ENCODE measurements around the gene GAS2. TPM values are rescaled to one million over a fixed set of nuclear protein-coding genes. Genes with fewer than 3 reads are reported as not detected.

GAS2 gene
- total and polyA plus RNA-seq, 2 of the 4 experiments (the other 2 are of a cell fraction): 0.51 to 0.90 TPM

- Histone ChIP-seq H3K4me2 (ENCODE audit: low read depth, low read length) (no peak overlapping the region), H3K9me1 (ENCODE audit: insufficient read depth, low read length) (no peaks in the 10 kb centered on the region), H3K9me3 (ENCODE audit: control insufficient read depth, insufficient read depth, low read length) (no peaks in the 10 kb centered on the region), H2AK9ac (replicated peaks; ENCODE audit: low read depth, low read length, poor library complexity) (no peak overlapping the region), H3K27me3 (ENCODE audit: control insufficient read depth, insufficient read depth, low read length) (no peaks in the 10 kb centered on the region; the same call in 1 of the 2 replicates), H2BK20ac (ENCODE audit: low read depth, low read length) (no peak overlapping the region), H3K9ac (ENCODE audit: low read depth, low read length) (no peak overlapping the region), H3K79me1 (ENCODE audit: low read depth in 1 of 2, low read length in 2 of 2) (no peaks in the 10 kb centered on the region), H4K5ac (ENCODE audit: low read depth, low read length) (no peak overlapping the region), H3K36me3 (ENCODE audit: control insufficient read depth, insufficient read depth, low read length) (no peaks in the 10 kb centered on the region), H4K20me1 (ENCODE audit: insufficient read depth, low read length) (no peaks in the 10 kb centered on the region), H3K23ac (ENCODE audit: low read depth, low read length) (no peak overlapping the region), H3K4ac (ENCODE audit: low read depth, low read length) (no peak overlapping the region), H2BK5ac (ENCODE audit: low read depth, low read length, poor library complexity, severe bottlenecking) (no peak overlapping the region), H3K4me1 (ENCODE audit: control insufficient read depth, insufficient read depth, low read length) (no peaks in the 10 kb centered on the region), H3K14ac (replicated peaks; ENCODE audit: low read depth, low read length) (no peak overlapping the region), H3K27ac (ENCODE audit: insufficient read depth, low read length) (no peak overlapping the region), H2BK15ac (ENCODE audit: low read depth, low read length) (no peak overlapping the region), H3K56ac (ENCODE audit: extremely low read depth, insufficient read depth, low read length) (no peak overlapping the region), H4K91ac (ENCODE audit: insufficient read depth, low read depth, low read length) (no peak overlapping the region), H3K4me3 (ENCODE audit: insufficient read depth, low read depth, low read length) (no peak overlapping the region), H2BK120ac (ENCODE audit: low read depth, low read length) (no peak overlapping the region), H2AFZ (replicated peaks; ENCODE audit: low read length, poor library complexity) (no peak overlapping the region), H2AK5ac (ENCODE audit: low read depth, low read length) (no peak overlapping the region), H4K8ac (ENCODE audit: low read depth in 2 of 2, low read length in 2 of 2) (no peak overlapping the region), H3K18ac (ENCODE audit: low read depth, low read length) (no peak overlapping the region)
- no peak for DNase-seq
- ATAC-seq (ENCODE audit: low read depth): no peak
- ChIA-PET CTCF (no interaction called here), POLR2A (ENCODE audit: unreplicated experiment) (no interaction called here)
- in situ Hi-C loops (cut with MboI; ENCODE audit: low sequenced_read_pairs) (no loop called here), dilution Hi-C loops (cut with HindIII; ENCODE audit: low sequenced_read_pairs, unreplicated experiment) (no loop called here), intact Hi-C loops (cut with micrococcal nuclease) (no loop called here)
- no peak for TF ChIP-seq CTCF (conservative IDR thresholded peaks at IDR 0.05; ENCODE audit: low read depth, low read length)
- no peak for TF ChIP-seq POLR2A (IDR thresholded peaks at IDR 0.05; ENCODE audit: low read depth, low read length)
- no peak for TF ChIP-seq CHD1 (IDR thresholded peaks at IDR 0.05; ENCODE audit: low read depth, low read length)
- no peak for TF ChIP-seq CEBPB (IDR thresholded peaks at IDR 0.05; ENCODE audit: low read depth, low read length)
- TF ChIP-seq RAD21 (IDR thresholded peaks at IDR 0.05; ENCODE audit: low read length): no peak
- TF ChIP-seq RFX5 (IDR thresholded peaks at IDR 0.05; ENCODE audit: low read depth, low read length): no peak
- TF ChIP-seq USF2 (IDR thresholded peaks at IDR 0.05; ENCODE audit: low read depth, low read length): no peak
- TF ChIP-seq NFE2L2 (IDR thresholded peaks at IDR 0.05; ENCODE audit: low read depth, low read length): no peak
- TF ChIP-seq MAFK (IDR thresholded peaks at IDR 0.05; ENCODE audit: low read depth, low read length): no peak
- no peak for TF ChIP-seq ELK1 (IDR thresholded peaks at IDR 0.05; ENCODE audit: borderline replicate concordance, low read depth, low read length)
- no peak for TF ChIP-seq RCOR1 (IDR thresholded peaks at IDR 0.05; ENCODE audit: insufficient replicate concordance, low read length)
- TF ChIP-seq FOS (IDR thresholded peaks at IDR 0.05; ENCODE audit: low read depth, low read length): no peak
- TF ChIP-seq MXI1 (IDR thresholded peaks at IDR 0.05; ENCODE audit: borderline replicate concordance, low read depth, low read length): no peak
- no peak for TF ChIP-seq SMC3 (IDR thresholded peaks at IDR 0.05; ENCODE audit: low read depth, low read length)
- no peak for TF ChIP-seq BHLHE40 (IDR thresholded peaks at IDR 0.05; ENCODE audit: low read depth, low read length)
- BruUV-seq (replicated peaks): no TSS peak
- 75% methylated on average over 2 of the region's 4 CpGs; no CpG with 5 or more reads in 1 of the 2 experiments for WGBS, 2 experiments (ENCODE audit: extremely low coverage in 2 of 2, insufficient read length in 1 of 2)
Measured at GRCh38 chr11:22674470-22675439, 8.3 kb downstream of the GAS2 start.

Data from IMR-90 (cell line).